Loucy (cell line): Measurements from ENCODE around the gene NANOGP8.
"Not testable (repeated sequence)": the region's sequence is repeated elsewhere in the genome, so short reads cannot be mapped to it uniquely, and the experiment has no call there.

ENCODE experiments used
- H2AFZ ChIP-seq: fragments of 200-600 bp; sonication (generic); 2 replicates; pipeline ENCODE4 v1.6.0; 2016; ENCODE audit warnings: antibody characterized with exemption, mild to moderate bottlenecking, low read length, moderate library complexity
- H3F3A ChIP-seq: fragments of 200-600 bp; 2 replicates; pipeline ENCODE4 v1.6.0; 2016; ENCODE audit warnings: antibody characterized with exemption, low read depth, mild to moderate bottlenecking
- H3K27me3 ChIP-seq: fragments of 200-600 bp; sonication (generic); 2 replicates; pipeline ENCODE4 v1.6.1; 2014; ENCODE audit warnings: low read length, mild to moderate bottlenecking; ENCODE audit not compliant: insufficient read depth, poor library complexity, severe bottlenecking
- H3K36me3 ChIP-seq: fragments of 200-600 bp; sonication (generic); 2 replicates; pipeline ENCODE4 v1.6.1; 2016; ENCODE audit warnings: low read length; ENCODE audit not compliant: insufficient read depth
- H3K4me1 ChIP-seq: fragments of 200-600 bp; sonication (generic); 2 replicates; pipeline ENCODE4 v1.5.1; 2014; ENCODE audit warnings: low read length, mild to moderate bottlenecking; ENCODE audit not compliant: insufficient read depth, poor library complexity, severe bottlenecking
- H3K4me2 ChIP-seq: fragments of 200-600 bp; sonication (generic); 2 replicates; pipeline ENCODE4 v1.6.0; 2014; ENCODE audit warnings: antibody characterized with exemption, low read length, low read depth, mild to moderate bottlenecking; ENCODE audit not compliant: poor library complexity, severe bottlenecking
- H3K4me3 ChIP-seq: fragments of 200-600 bp; sonication (generic); 2 replicates; pipeline ENCODE4 v1.5.1; 2014; ENCODE audit warnings: low read length, mild to moderate bottlenecking, mixed read lengths; ENCODE audit not compliant: poor library complexity, severe bottlenecking
- H3K79me2 ChIP-seq: fragments of 200-600 bp; sonication (generic); 2 replicates; pipeline ENCODE4 v1.6.1; 2014; ENCODE audit warnings: low read length; ENCODE audit not compliant: insufficient read depth
- H3K9ac ChIP-seq: fragments of 200-600 bp; sonication (generic); 2 replicates; pipeline ENCODE4 v1.6.0; 2014; ENCODE audit warnings: mild to moderate bottlenecking, low read depth, low read length, moderate library complexity; ENCODE audit not compliant: poor library complexity, severe bottlenecking
- H3K9me2 ChIP-seq: fragments of 200-600 bp; sonication (generic); replicated peaks from 2 replicates; pipeline ENCODE4 v1.6.1; 2016; ENCODE audit warnings: low read depth, low read length, mixed read lengths
- H3K9me3 ChIP-seq: fragments of 200-600 bp; sonication (generic); 2 replicates; pipeline ENCODE4 v1.6.1; 2014; ENCODE audit warnings: mild to moderate bottlenecking, antibody characterized with exemption, low read length, low read depth; ENCODE audit not compliant: insufficient read depth
- H4K20me1 ChIP-seq: fragments of 200-600 bp; sonication (generic); 2 replicates; pipeline ENCODE4 v1.6.0; 2014; ENCODE audit warnings: antibody characterized with exemption, low read length, mild to moderate bottlenecking; ENCODE audit not compliant: insufficient read depth, poor library complexity, severe bottlenecking
- CTCF ChIP-seq: fragments of 200-600 bp; sonication (generic); conservative IDR thresholded peaks from 2 replicates; pipeline ENCODE4 v1.5.1; 2014; ENCODE audit warnings: mild to moderate bottlenecking, antibody characterized with exemption, low read length
- EZH2phosphoT487 ChIP-seq: fragments of 200-600 bp; IDR thresholded peaks from 2 replicates; pipeline ENCODE4 v1.6.1; 2018; ENCODE audit warnings: antibody characterized with exemption, mild to moderate bottlenecking, moderate library complexity, borderline replicate concordance

NANOGP8 gene

GRCh38 chr15:35088329-35088728 is 3.2 kb upstream of the NANOGP8 start:
- H3K9me3 ChIP-seq, result no peaks in the 10 kb centered on the region
- no peaks in the 10 kb centered on the region for H4K20me1 ChIP-seq
- H3K9ac ChIP-seq, result no peak overlapping the region
- no peaks in the 10 kb centered on the region for H3K79me2 ChIP-seq
- no peaks in the 10 kb centered on the region for H3K27me3 ChIP-seq
- H2AFZ ChIP-seq, result no peak overlapping the region
- H3K4me3 ChIP-seq, result no peak overlapping the region
- H3K9me2 ChIP-seq, result no peaks in the 10 kb centered on the region
- no peaks in the 10 kb centered on the region for H3F3A ChIP-seq
- H3K4me1 ChIP-seq, result no peaks in the 10 kb centered on the region
- no peak overlapping the region for H3K4me2 ChIP-seq
- H3K36me3 ChIP-seq, result no peaks in the 10 kb centered on the region
- TF ChIP-seq EZH2phosphoT487 (no peak), CTCF (no peak)

- H3K36me3 ChIP-seq, result no peaks in the 10 kb centered on the region
- no peak overlapping the region for H2AFZ ChIP-seq
- H3K9me3 ChIP-seq, result no peaks in the 10 kb centered on the region
- no peaks in the 10 kb centered on the region for H3K9me2 ChIP-seq
- no peaks in the 10 kb centered on the region for H3K79me2 ChIP-seq
- H3F3A ChIP-seq, result no peaks in the 10 kb centered on the region
- H3K4me3 ChIP-seq, result no peak overlapping the region
- no peak overlapping the region for H3K4me2 ChIP-seq
- no peaks in the 10 kb centered on the region for H3K27me3 ChIP-seq
- TF ChIP-seq EZH2phosphoT487 (no peak), CTCF (no peak)
- H3K4me1 ChIP-seq, result no peaks in the 10 kb centered on the region
- H4K20me1 ChIP-seq, result no peaks in the 10 kb centered on the region
- H3K9ac ChIP-seq, result no peak overlapping the region
Observed at GRCh38 chr15:35087759-35088158, 2.7 kb upstream of the NANOGP8 start.

- H3K79me2 ChIP-seq, H3K4me2 ChIP-seq, H3K4me1 ChIP-seq, H2AFZ ChIP-seq, H3K4me3 ChIP-seq, H4K20me1 ChIP-seq, H3K36me3 ChIP-seq, H3K9me3 ChIP-seq, H3K27me3 ChIP-seq, H3K9ac ChIP-seq, H3F3A ChIP-seq, H3K9me2 ChIP-seq: not testable (repeated sequence)
Observed at GRCh38 chr15:35082371-35083348, 2.4 kb downstream of the NANOGP8 start.

- H3K79me2 ChIP-seq, H3K9ac ChIP-seq, H3K4me1 ChIP-seq, H3K4me2 ChIP-seq, H3K9me2 ChIP-seq, H3F3A ChIP-seq, H2AFZ ChIP-seq, H3K9me3 ChIP-seq, H4K20me1 ChIP-seq, H3K36me3 ChIP-seq, H3K27me3 ChIP-seq, H3K4me3 ChIP-seq: not testable (repeated sequence)
Observed at GRCh38 chr15:35081626-35082365, 3.3 kb downstream of the NANOGP8 start.
